ENCODE data around the gene MYCN.
"Not testable (repeated sequence)": the region's sequence is repeated elsewhere in the genome, so short reads cannot be mapped to it uniquely, and the experiment has no call there.

The MYCN gene

DNA sequence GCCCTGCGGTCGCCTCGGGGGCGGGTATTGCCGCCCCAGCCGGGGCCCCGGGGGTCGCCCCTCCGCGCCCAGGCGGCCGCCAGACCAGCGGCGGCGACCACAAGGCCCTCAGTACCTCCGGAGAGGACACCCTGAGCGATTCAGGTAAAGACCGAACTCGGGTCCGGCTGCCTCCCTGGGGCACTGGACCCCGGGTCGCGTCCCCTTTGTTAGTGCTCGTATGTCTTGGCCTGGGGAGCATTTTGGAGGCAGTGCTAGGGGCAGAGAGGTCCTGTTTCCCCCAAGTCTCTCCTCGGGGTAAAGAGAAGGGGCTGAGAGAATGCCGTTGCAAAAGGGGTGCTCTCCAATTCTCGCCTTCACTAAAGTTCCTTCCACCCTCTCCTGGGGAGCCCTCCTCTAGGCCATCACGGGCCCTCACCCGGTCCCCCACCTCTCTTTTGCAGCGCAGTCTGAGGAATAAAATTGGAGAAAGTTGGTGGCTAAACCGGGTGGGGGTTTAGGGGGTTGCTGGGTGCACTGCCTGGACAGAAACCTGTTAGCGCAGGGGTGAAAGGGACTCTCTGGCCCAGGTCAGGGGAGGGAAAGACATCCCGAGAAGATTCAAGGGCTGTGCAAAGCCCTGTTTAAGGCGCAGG lies 2.5 kb downstream of the MYCN start:
- DNase-seq (ENCODE audit: low spot score) (no peak), FAIRE-seq (no peak)

- FAIRE-seq = peak; percentile 13
- DNase-seq (ENCODE audit: low spot score) = peak; percentile 64
These were observed 3.3 kb downstream of the MYCN start for GRCh38 chr2:15943378-15944280.

- FAIRE-seq (no peak), DNase-seq (ENCODE audit: low spot score) (no peak)
These were observed 4.1 kb downstream of the MYCN start for GRCh38 chr2:15944325-15945017.

GRCh38 chr2:15945909-15946705 lies 5.8 kb downstream of the MYCN start:
- FAIRE-seq = peak; percentile 9
- DNase-seq (ENCODE audit: low spot score) = no peak

GRCh38 chr2:15946983-15947382 lies 6.6 kb downstream of the MYCN start:
- no peak for DNase-seq (ENCODE audit: low spot score)
- no peak for FAIRE-seq

GRCh38 chr2:15947431-15947830 lies 7.1 kb downstream of the MYCN start:
- FAIRE-seq (no peak), DNase-seq (ENCODE audit: low spot score) (no peak)

- FAIRE-seq (no peak), DNase-seq (ENCODE audit: low spot score) (no peak)
These were observed 8.3 kb downstream of the MYCN start for GRCh38 chr2:15948704-15948957.

- FAIRE-seq (no peak), DNase-seq (ENCODE audit: low spot score) (no peak)
These were observed 8.8 kb downstream of the MYCN start for GRCh38 chr2:15949126-15949525.

- DNase-seq (ENCODE audit: low spot score) (no peak), FAIRE-seq (no peak)
These were observed 9.2 kb downstream of the MYCN start for GRCh38 chr2:15949551-15949950.

- no peak for FAIRE-seq
- DNase-seq (ENCODE audit: low spot score) = no peak
These were observed 10.0 kb downstream of the MYCN start for GRCh38 chr2:15950088-15950952.

DNA sequence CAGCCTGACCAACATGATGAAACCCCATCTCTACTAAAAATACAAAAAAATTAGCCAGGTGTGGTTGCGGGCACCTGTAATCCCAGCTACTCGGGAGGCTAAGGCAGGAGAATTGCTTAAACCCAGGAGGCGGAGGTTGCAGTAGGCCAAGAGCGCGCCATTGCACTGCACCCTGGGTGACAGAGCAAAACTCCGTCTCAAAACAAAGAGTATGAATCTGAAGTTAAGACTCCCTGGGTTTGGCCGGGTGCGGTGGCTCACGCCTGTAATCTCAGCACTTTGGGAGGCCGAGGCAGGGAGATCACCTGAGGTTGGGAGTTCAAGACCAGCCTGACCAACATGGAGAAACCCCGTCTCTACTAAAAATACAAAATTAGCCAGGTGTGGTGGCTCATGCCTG lies 11.6 kb downstream of the MYCN start:
- DNase-seq (ENCODE audit: low spot score); FAIRE-seq: not testable (repeated sequence)

GRCh38 chr2:15952451-15953146 lies 12.2 kb downstream of the MYCN start:
- DNase-seq (ENCODE audit: low spot score) (no peak), FAIRE-seq (no peak)

DNA sequence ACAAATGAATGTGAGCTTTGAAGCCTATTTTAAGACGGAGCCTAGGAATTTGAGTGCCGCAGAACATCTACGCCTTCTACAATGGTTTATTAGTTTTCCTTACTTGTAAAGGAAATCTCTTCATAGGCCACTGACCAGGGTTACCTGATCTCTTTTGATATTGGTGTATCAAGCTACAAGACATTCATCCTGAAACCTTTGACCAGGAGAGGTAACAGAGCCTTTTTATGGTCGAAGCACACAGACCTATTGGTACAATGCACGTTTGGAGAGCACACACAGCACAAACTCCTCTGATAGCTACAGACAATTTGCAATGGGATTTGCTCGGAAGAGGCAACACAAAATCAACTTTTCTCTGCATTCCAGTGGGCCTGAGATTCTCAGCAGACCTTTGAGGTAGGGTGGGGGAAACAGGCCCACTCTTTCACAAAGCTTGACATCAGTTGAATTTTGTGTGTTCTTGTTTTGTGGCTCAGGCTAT lies 12.8 kb downstream of the MYCN start:
- DNase-seq (ENCODE audit: low spot score) = no peak
- FAIRE-seq = no peak

DNA sequence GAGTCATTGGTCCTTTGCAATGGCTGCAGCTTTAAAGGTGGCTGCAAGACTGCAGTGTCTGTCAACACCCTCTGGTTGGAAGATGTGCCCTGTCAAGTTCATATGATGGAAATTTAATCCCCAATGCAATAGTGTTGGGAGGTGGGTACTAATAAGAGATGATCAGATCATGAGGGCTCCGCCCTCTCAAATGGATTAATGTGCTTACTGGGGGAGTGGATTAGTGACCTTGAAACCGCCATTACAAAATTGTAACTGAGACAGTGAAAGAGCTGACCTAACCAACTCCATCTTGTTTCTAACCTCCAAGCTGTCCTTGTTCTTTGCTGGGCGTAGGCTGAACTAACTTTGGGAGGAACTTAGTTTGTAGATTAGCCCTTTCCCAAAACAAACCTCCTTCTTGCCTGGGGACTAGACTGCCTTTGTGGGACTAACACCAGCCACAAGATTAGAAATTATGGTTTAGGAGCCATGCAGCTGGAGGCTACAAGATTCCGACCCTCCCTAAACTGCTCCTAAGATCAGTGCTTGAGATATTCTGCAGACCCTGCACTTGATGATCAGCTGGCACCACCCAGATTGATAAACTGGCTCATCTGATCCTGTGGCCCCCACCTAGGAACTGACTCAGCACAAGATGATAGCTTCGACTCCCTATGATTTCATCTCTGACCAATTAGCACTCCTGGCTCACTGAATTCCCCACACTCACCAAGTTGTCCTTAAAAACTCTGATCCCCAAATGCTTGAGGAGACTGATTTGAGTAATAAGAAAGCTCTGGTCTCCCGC lies 13.7 kb downstream of the MYCN start:
- no peak for DNase-seq (ENCODE audit: low spot score)
- no peak for FAIRE-seq

- DNase-seq (ENCODE audit: low spot score) (no peak), FAIRE-seq (no peak)
These were observed 14.4 kb downstream of the MYCN start for GRCh38 chr2:15954761-15955160.

- FAIRE-seq (no peak), DNase-seq (ENCODE audit: low spot score) (no peak)
These were observed 15.1 kb downstream of the MYCN start for GRCh38 chr2:15955232-15955988.

DNA sequence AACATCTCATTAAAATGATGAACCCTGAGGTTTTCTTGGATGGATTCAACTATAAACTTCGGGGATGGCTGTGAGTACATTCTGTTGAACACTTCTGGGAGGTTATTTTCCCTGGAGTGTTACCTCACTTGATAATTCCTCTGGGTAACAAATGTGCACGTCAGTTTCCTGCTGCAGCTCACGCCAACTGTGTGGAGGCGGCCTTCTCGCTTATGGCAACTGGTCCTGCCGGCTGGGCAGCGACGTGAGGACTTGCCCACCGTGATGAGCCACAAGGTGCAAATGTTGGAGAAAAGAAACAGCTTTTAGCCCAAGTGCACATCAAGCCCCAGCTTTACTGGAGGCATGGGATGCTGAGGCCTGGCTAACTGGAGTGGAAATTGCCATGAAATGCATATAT lies 15.9 kb downstream of the MYCN start:
- DNase-seq (ENCODE audit: low spot score) = no peak
- FAIRE-seq = no peak

Measured in urothelium cell line (cell line).